Lower leg skin (tissue), 3 donors: ENCODE measurements around the gene LENG1.
"Not testable (repeated sequence)": the region's sequence is repeated elsewhere in the genome, so short reads cannot be mapped to it uniquely, and the experiment has no call there.

Experiments
- CTCF ChIP-seq, 3 donors: fragments of 450-650 bp; IDR thresholded peaks; one replicate each; pipeline ENCODE4 v1.5.1; 2016; ENCODE audit warnings: antibody characterized with exemption in 3 of 3, mild to moderate bottlenecking in 3 of 3, moderate library complexity in 2 of 3
- POLR2A ChIP-seq, 2 donors: fragments of 450-650 bp; IDR thresholded peaks; one replicate each; pipeline ENCODE4 v1.6.1; 2016 to 2017; ENCODE audit warnings: antibody characterized with exemption in 2 of 2, mild to moderate bottlenecking in 1 of 2, moderate library complexity in 1 of 2

GRCh38 chr19:54207193-54207592, 47.7 kb upstream of the LENG1 start:
- TF ChIP-seq CTCF, POLR2A (IDR thresholded peaks at IDR 0.05): not testable (repeated sequence)
